ENCODE data around the gene IRF5.

IRF5 gene

GRCh38 chr7:128982105-128982504, 44.4 kb downstream of the IRF5 start:
- TF ChIP-seq ZNF384 (IDR thresholded peaks at IDR 0.05): no peak
- no peak for TF ChIP-seq ARNT (IDR thresholded peaks at IDR 0.05)
- no peak for TF ChIP-seq FOXA1 (IDR thresholded peaks at IDR 0.05)
- no peak for TF ChIP-seq FOXK2 (IDR thresholded peaks at IDR 0.05)
- no peak for TF ChIP-seq SUZ12 (IDR thresholded peaks at IDR 0.05)
- no peak for TF ChIP-seq NFRKB (IDR thresholded peaks at IDR 0.05)
- TF ChIP-seq, protein P1, sequence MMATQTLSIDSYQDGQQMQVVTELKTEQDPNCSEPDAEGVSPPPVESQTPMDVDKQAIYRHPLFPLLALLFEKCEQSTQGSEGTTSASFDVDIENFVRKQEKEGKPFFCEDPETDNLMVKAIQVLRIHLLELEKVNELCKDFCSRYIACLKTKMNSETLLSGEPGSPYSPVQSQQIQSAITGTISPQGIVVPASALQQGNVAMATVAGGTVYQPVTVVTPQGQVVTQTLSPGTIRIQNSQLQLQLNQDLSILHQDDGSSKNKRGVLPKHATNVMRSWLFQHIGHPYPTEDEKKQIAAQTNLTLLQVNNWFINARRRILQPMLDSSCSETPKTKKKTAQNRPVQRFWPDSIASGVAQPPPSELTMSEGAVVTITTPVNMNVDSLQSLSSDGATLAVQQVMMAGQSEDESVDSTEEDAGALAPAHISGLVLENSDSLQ (IDR thresholded peaks at IDR 0.05): no peak
- TF ChIP-seq SP1 (IDR thresholded peaks at IDR 0.05): no peak
- no peak for TF ChIP-seq TARDBP (IDR thresholded peaks at IDR 0.05)
- TF ChIP-seq LEF1 (IDR thresholded peaks at IDR 0.05; ENCODE audit: borderline replicate concordance): no peak
- no peak for TF ChIP-seq HDGF (IDR thresholded peaks at IDR 0.05; ENCODE audit: borderline replicate concordance)
- TF ChIP-seq L3MBTL2 (conservative IDR thresholded peaks at IDR 0.05): no peak
- no peak for TF ChIP-seq ELF4 (IDR thresholded peaks at IDR 0.05)
- TF ChIP-seq BHLHE40 (IDR thresholded peaks at IDR 0.05; ENCODE audit: borderline replicate concordance): no peak
- no peak for TF ChIP-seq FOXM1 (IDR thresholded peaks at IDR 0.05; ENCODE audit: borderline replicate concordance)
- no peak for TF ChIP-seq CTBP1 (IDR thresholded peaks at IDR 0.05; ENCODE audit: borderline replicate concordance)
- DNase-seq (ENCODE audit: extremely low spot score): no peak
- ChIA-PET CTCF (no interaction called here), POLR2A (no interaction called here)

GRCh38 chr7:128985660-128986059, 47.9 kb downstream of the IRF5 start:
- no peak for TF ChIP-seq FOXM1 (IDR thresholded peaks at IDR 0.05; ENCODE audit: borderline replicate concordance)
- no peak for TF ChIP-seq LEF1 (IDR thresholded peaks at IDR 0.05; ENCODE audit: borderline replicate concordance)
- TF ChIP-seq NFRKB (IDR thresholded peaks at IDR 0.05): no peak
- TF ChIP-seq, protein P1 (IDR thresholded peaks at IDR 0.05): no peak
- TF ChIP-seq SUZ12 (IDR thresholded peaks at IDR 0.05): no peak
- no peak for TF ChIP-seq FOXK2 (IDR thresholded peaks at IDR 0.05)
- no peak for TF ChIP-seq BHLHE40 (IDR thresholded peaks at IDR 0.05; ENCODE audit: borderline replicate concordance)
- ChIA-PET CTCF (no interaction called here), POLR2A (no interaction called here)
- no peak for DNase-seq (ENCODE audit: extremely low spot score)

DNA sequence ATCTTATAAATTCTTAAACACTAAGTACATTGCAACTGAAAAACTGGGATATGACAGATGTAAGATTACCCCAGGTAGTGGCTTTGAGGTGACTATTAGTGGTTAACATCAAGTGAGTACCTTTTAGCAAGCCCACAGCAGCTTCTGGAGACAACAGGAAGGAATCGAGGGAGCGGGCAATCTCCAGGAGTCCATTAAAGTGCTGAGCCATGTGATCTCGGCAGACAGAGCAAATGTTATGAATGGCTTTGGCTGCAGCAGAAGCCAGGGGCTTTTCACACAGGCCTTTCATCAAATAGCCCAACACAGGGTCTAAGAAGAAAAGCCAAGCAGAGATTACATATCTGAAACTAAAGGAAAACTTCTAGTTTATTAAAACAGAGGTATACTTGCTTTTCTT, 48.9 kb downstream of the IRF5 start:
- no peak for DNase-seq (ENCODE audit: extremely low spot score)
- ChIA-PET POLR2A (no interaction called here), CTCF (no interaction called here)
- TF ChIP-seq SUZ12 (IDR thresholded peaks at IDR 0.05): no peak
- TF ChIP-seq ZNF384 (IDR thresholded peaks at IDR 0.05): no peak
- TF ChIP-seq NFRKB (IDR thresholded peaks at IDR 0.05): no peak
- TF ChIP-seq ARNT (IDR thresholded peaks at IDR 0.05): no peak
- no peak for TF ChIP-seq BHLHE40 (IDR thresholded peaks at IDR 0.05; ENCODE audit: borderline replicate concordance)
- no peak for TF ChIP-seq FOXA1 (IDR thresholded peaks at IDR 0.05)
- TF ChIP-seq CTBP1 (IDR thresholded peaks at IDR 0.05; ENCODE audit: borderline replicate concordance): no peak
- no peak for TF ChIP-seq FOXM1 (IDR thresholded peaks at IDR 0.05; ENCODE audit: borderline replicate concordance)
- no peak for TF ChIP-seq FOXK2 (IDR thresholded peaks at IDR 0.05)
- TF ChIP-seq LEF1 (IDR thresholded peaks at IDR 0.05; ENCODE audit: borderline replicate concordance): no peak
- TF ChIP-seq SP1 (IDR thresholded peaks at IDR 0.05): no peak

GRCh38 chr7:128988372-128988771, 50.6 kb downstream of the IRF5 start:
- CTCF ChIA-PET: no interaction called here
- POLR2A ChIA-PET: no interaction called here
- TF ChIP-seq HDGF (IDR thresholded peaks at IDR 0.05; ENCODE audit: borderline replicate concordance) (no peak), SUZ12 (IDR thresholded peaks at IDR 0.05) (no peak), ELF4 (IDR thresholded peaks at IDR 0.05) (no peak), CTBP1 (IDR thresholded peaks at IDR 0.05; ENCODE audit: borderline replicate concordance) (no peak), LEF1 (IDR thresholded peaks at IDR 0.05; ENCODE audit: borderline replicate concordance) (no peak), NFRKB (IDR thresholded peaks at IDR 0.05) (no peak), ARNT (IDR thresholded peaks at IDR 0.05) (no peak), FOXK2 (IDR thresholded peaks at IDR 0.05) (no peak), SP1 (IDR thresholded peaks at IDR 0.05) (no peak), FOXM1 (IDR thresholded peaks at IDR 0.05; ENCODE audit: borderline replicate concordance) (no peak), L3MBTL2 (conservative IDR thresholded peaks at IDR 0.05) (no peak), TARDBP (IDR thresholded peaks at IDR 0.05) (no peak), FOXA1 (IDR thresholded peaks at IDR 0.05) (no peak), ZNF384 (IDR thresholded peaks at IDR 0.05) (no peak), BHLHE40 (IDR thresholded peaks at IDR 0.05; ENCODE audit: borderline replicate concordance) (no peak)
- TF ChIP-seq, protein P1 (IDR thresholded peaks at IDR 0.05): no peak
- DNase-seq (ENCODE audit: extremely low spot score): no peak

GRCh38 chr7:128989961-128990360, 52.2 kb downstream of the IRF5 start:
- TF ChIP-seq, protein P1 (IDR thresholded peaks at IDR 0.05): no peak
- TF ChIP-seq SP1 (IDR thresholded peaks at IDR 0.05) (no peak), FOXK2 (IDR thresholded peaks at IDR 0.05) (no peak), FOXM1 (IDR thresholded peaks at IDR 0.05; ENCODE audit: borderline replicate concordance) (no peak), L3MBTL2 (conservative IDR thresholded peaks at IDR 0.05) (no peak), ARNT (IDR thresholded peaks at IDR 0.05) (no peak), ELF4 (IDR thresholded peaks at IDR 0.05) (no peak), TARDBP (IDR thresholded peaks at IDR 0.05) (no peak), NFRKB (IDR thresholded peaks at IDR 0.05) (no peak), CTBP1 (IDR thresholded peaks at IDR 0.05; ENCODE audit: borderline replicate concordance) (no peak), FOXA1 (IDR thresholded peaks at IDR 0.05) (no peak), ZNF384 (IDR thresholded peaks at IDR 0.05) (no peak), SUZ12 (IDR thresholded peaks at IDR 0.05) (no peak), LEF1 (IDR thresholded peaks at IDR 0.05; ENCODE audit: borderline replicate concordance) (no peak), HDGF (IDR thresholded peaks at IDR 0.05; ENCODE audit: borderline replicate concordance) (no peak), BHLHE40 (IDR thresholded peaks at IDR 0.05; ENCODE audit: borderline replicate concordance) (no peak)
- CTCF ChIA-PET: no interaction called here
- DNase-seq (ENCODE audit: extremely low spot score): no peak
- POLR2A ChIA-PET: no interaction called here
